Loucy (cell line): ENCODE measurements around the gene EML5.

Experiments
- H2AFZ ChIP-seq: fragments of 200-600 bp; sonication (generic); 2 replicates; pipeline ENCODE4 v1.6.0; 2016; ENCODE audit warnings: antibody characterized with exemption, mild to moderate bottlenecking, low read length, moderate library complexity
- H3F3A ChIP-seq: fragments of 200-600 bp; 2 replicates; pipeline ENCODE4 v1.6.0; 2016; ENCODE audit warnings: antibody characterized with exemption, low read depth, mild to moderate bottlenecking
- H3K27me3 ChIP-seq: fragments of 200-600 bp; sonication (generic); 2 replicates; pipeline ENCODE4 v1.6.1; 2014; ENCODE audit warnings: low read length, mild to moderate bottlenecking; ENCODE audit not compliant: insufficient read depth, poor library complexity, severe bottlenecking
- H3K36me3 ChIP-seq: fragments of 200-600 bp; sonication (generic); 2 replicates; pipeline ENCODE4 v1.6.1; 2016; ENCODE audit warnings: low read length; ENCODE audit not compliant: insufficient read depth
- H3K4me1 ChIP-seq: fragments of 200-600 bp; sonication (generic); 2 replicates; pipeline ENCODE4 v1.5.1; 2014; ENCODE audit warnings: low read length, mild to moderate bottlenecking; ENCODE audit not compliant: insufficient read depth, poor library complexity, severe bottlenecking
- H3K4me2 ChIP-seq: fragments of 200-600 bp; sonication (generic); 2 replicates; pipeline ENCODE4 v1.6.0; 2014; ENCODE audit warnings: antibody characterized with exemption, low read length, low read depth, mild to moderate bottlenecking; ENCODE audit not compliant: poor library complexity, severe bottlenecking
- H3K4me3 ChIP-seq: fragments of 200-600 bp; sonication (generic); 2 replicates; pipeline ENCODE4 v1.5.1; 2014; ENCODE audit warnings: low read length, mild to moderate bottlenecking, mixed read lengths; ENCODE audit not compliant: poor library complexity, severe bottlenecking
- H3K79me2 ChIP-seq: fragments of 200-600 bp; sonication (generic); 2 replicates; pipeline ENCODE4 v1.6.1; 2014; ENCODE audit warnings: low read length; ENCODE audit not compliant: insufficient read depth
- H3K9ac ChIP-seq: fragments of 200-600 bp; sonication (generic); 2 replicates; pipeline ENCODE4 v1.6.0; 2014; ENCODE audit warnings: mild to moderate bottlenecking, low read depth, low read length, moderate library complexity; ENCODE audit not compliant: poor library complexity, severe bottlenecking
- H3K9me2 ChIP-seq: fragments of 200-600 bp; sonication (generic); replicated peaks from 2 replicates; pipeline ENCODE4 v1.6.1; 2016; ENCODE audit warnings: low read depth, low read length, mixed read lengths
- H3K9me3 ChIP-seq: fragments of 200-600 bp; sonication (generic); 2 replicates; pipeline ENCODE4 v1.6.1; 2014; ENCODE audit warnings: mild to moderate bottlenecking, antibody characterized with exemption, low read length, low read depth; ENCODE audit not compliant: insufficient read depth
- H4K20me1 ChIP-seq: fragments of 200-600 bp; sonication (generic); 2 replicates; pipeline ENCODE4 v1.6.0; 2014; ENCODE audit warnings: antibody characterized with exemption, low read length, mild to moderate bottlenecking; ENCODE audit not compliant: insufficient read depth, poor library complexity, severe bottlenecking
- EZH2phosphoT487 ChIP-seq: fragments of 200-600 bp; IDR thresholded peaks from 2 replicates; pipeline ENCODE4 v1.6.1; 2018; ENCODE audit warnings: antibody characterized with exemption, mild to moderate bottlenecking, moderate library complexity, borderline replicate concordance
- TF ChIP-seq, protein P1 (sequence below): fragments of 200-600 bp; sonication (generic); conservative IDR thresholded peaks from 2 replicates; pipeline ENCODE4 v1.5.1; 2014; ENCODE audit warnings: mild to moderate bottlenecking, antibody characterized with exemption, low read length

The EML5 gene

DNA sequence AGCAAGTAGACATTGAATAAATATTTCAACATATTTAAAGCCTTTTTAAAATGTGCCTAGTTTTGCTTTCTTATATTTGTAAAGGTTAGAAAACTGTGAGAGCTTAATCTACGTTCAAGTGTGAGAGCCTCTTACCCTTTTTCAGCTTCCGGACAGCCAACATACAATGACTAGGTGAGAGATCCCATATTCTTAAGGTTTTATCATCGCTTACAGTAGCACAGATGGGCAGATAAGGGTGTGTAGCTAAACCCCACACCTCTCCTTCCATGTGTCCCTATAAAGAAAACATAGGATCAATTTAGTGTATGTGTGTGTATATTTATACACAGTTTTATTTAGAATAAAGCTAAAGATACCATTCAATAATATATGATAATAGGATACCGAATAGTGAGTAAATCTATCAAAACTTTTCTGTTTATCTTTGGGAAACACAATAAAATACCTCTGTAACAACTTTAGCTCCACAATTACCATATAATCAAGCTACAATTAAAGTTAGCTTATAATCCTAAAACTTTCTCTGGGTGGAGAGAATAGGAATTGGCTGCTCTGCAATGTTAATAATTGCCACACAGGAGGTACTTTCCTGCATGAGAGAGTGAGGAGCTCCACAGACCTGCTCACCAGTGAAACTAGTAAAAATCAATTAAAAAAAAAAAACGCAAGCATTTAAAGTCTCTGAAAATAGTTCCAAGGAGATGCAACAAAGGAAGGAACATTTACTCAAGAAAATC lies 110.8 kb downstream of the EML5 start:
- H3K27me3 ChIP-seq = no peaks in the 10 kb centered on the region
- H4K20me1 ChIP-seq = no peaks in the 10 kb centered on the region
- no peaks in the 10 kb centered on the region for H3K79me2 ChIP-seq
- no peak for TF ChIP-seq EZH2phosphoT487
- TF ChIP-seq, protein P1, sequence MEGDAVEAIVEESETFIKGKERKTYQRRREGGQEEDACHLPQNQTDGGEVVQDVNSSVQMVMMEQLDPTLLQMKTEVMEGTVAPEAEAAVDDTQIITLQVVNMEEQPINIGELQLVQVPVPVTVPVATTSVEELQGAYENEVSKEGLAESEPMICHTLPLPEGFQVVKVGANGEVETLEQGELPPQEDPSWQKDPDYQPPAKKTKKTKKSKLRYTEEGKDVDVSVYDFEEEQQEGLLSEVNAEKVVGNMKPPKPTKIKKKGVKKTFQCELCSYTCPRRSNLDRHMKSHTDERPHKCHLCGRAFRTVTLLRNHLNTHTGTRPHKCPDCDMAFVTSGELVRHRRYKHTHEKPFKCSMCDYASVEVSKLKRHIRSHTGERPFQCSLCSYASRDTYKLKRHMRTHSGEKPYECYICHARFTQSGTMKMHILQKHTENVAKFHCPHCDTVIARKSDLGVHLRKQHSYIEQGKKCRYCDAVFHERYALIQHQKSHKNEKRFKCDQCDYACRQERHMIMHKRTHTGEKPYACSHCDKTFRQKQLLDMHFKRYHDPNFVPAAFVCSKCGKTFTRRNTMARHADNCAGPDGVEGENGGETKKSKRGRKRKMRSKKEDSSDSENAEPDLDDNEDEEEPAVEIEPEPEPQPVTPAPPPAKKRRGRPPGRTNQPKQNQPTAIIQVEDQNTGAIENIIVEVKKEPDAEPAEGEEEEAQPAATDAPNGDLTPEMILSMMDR = no peak
- no peaks in the 10 kb centered on the region for H3K9me2 ChIP-seq
- H3K36me3 ChIP-seq = no peaks in the 10 kb centered on the region
- H3K4me3 ChIP-seq = no peak overlapping the region
- H3K9me3 ChIP-seq = no peaks in the 10 kb centered on the region
- no peak overlapping the region for H3K4me2 ChIP-seq
- H2AFZ ChIP-seq = no peak overlapping the region
- H3K4me1 ChIP-seq = no peaks in the 10 kb centered on the region
- H3F3A ChIP-seq = no peaks in the 10 kb centered on the region
- H3K9ac ChIP-seq = no peak overlapping the region

DNA sequence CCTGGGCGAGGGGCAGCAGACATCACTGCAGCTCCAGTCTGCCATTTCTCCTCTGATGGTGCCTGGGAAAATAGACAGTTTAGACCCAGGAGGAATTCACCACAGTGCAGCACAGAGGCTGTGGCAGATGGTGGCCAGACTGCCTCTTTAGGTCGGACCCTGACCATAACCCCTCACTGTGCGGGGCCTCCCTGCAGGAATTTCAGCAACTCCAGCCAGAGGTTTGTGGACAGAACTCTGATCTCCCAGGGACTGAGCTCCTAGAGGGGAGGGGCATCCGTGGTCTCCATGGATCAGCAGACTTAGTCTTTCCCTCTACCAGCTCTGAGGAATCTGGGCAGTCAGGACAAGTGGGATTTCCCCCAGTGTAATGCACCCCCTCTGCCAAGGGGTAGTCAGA lies 123.4 kb downstream of the EML5 start:
- H4K20me1 ChIP-seq = no peaks in the 10 kb centered on the region
- H3K4me1 ChIP-seq = no peaks in the 10 kb centered on the region
- no peak overlapping the region for H3K9ac ChIP-seq
- H3K27me3 ChIP-seq = no peaks in the 10 kb centered on the region
- H3F3A ChIP-seq = no peaks in the 10 kb centered on the region
- H3K9me3 ChIP-seq = no peaks in the 10 kb centered on the region
- H3K9me2 ChIP-seq = no peaks in the 10 kb centered on the region
- TF ChIP-seq, protein P1 = no peak
- no peak for TF ChIP-seq EZH2phosphoT487
- no peak overlapping the region for H2AFZ ChIP-seq
- H3K4me3 ChIP-seq = no peak overlapping the region
- H3K4me2 ChIP-seq = no peak overlapping the region
- H3K79me2 ChIP-seq = no peaks in the 10 kb centered on the region
- no peaks in the 10 kb centered on the region for H3K36me3 ChIP-seq

DNA sequence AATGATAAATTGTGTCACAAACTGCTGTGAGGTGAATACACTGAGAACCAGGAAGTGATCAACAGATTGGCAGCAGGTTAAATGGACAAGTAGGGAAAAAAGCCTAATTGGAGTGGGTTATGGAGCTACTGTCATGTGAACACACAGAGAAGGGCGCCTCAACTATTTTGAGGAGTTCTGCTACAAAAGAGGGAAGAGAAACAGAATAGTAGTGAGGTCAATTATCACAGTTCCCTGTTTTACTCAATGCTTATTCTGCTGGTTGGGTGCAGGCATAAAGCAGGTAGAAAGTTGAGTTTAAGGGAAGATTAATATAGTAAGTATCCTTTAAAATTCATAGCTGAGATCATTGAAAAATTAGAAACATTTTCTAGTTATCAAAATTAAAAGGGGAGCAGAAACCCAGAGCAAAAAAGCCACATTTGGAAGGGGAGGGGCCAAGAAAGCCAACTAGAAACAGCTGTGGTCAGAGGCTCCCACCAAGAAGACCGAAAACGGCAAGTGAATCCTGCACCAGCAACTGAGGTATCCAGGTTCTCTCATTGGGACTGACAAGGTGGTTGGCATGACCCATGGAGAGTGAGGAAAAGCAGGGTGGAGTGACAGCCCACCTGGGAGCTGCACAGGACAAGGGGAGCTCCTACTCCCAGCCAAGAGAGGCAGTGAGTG lies 124.2 kb downstream of the EML5 start:
- Histone ChIP-seq H3K4me1 (no peaks in the 10 kb centered on the region), H3K9ac (no peak overlapping the region), H3K9me2 (no peaks in the 10 kb centered on the region), H3K27me3 (no peaks in the 10 kb centered on the region), H2AFZ (peak overlapping the region; percentile 84), H4K20me1 (no peaks in the 10 kb centered on the region), H3K36me3 (no peaks in the 10 kb centered on the region), H3K9me3 (no peaks in the 10 kb centered on the region), H3K4me2 (no peak overlapping the region), H3F3A (no peaks in the 10 kb centered on the region), H3K4me3 (no peak overlapping the region), H3K79me2 (no peaks in the 10 kb centered on the region)
- TF ChIP-seq, protein P1 = no peak
- TF ChIP-seq EZH2phosphoT487 = no peak
